CMK (cell line): ENCODE results near the gene SPAG16.
"Not testable (repeated sequence)": the region's sequence is repeated elsewhere in the genome, so short reads cannot be mapped to it uniquely, and the experiment has no call there.

ENCODE experiments used
- DNase-seq: peaks from one replicate; pipeline ENCODE4 v3.0.0-alpha.2; 2010; ENCODE audit warnings: low read depth

SPAG16 gene

GRCh38 chr2:213410687-213411086, 126.4 kb downstream of the SPAG16 start:
- not testable (repeated sequence) for DNase-seq

GRCh38 chr2:213411582-213412289, 127.5 kb downstream of the SPAG16 start:
- DNase-seq = no peak

- DNase-seq = no peak
Measured at GRCh38 chr2:213415093-213415492, 130.8 kb downstream of the SPAG16 start.

- no peak for DNase-seq
Measured at GRCh38 chr2:213416832-213417231, 132.6 kb downstream of the SPAG16 start.

GRCh38 chr2:213419980-213420379, 135.7 kb downstream of the SPAG16 start:
- DNase-seq = no peak

GRCh38 chr2:213420828-213421385, 136.6 kb downstream of the SPAG16 start:
- no peak for DNase-seq

GRCh38 chr2:213422211-213422610, 137.9 kb downstream of the SPAG16 start:
- no peak for DNase-seq

- DNase-seq = no peak
Measured at GRCh38 chr2:213425618-213426017, 141.4 kb downstream of the SPAG16 start.

- DNase-seq = no peak
Measured at GRCh38 chr2:213429516-213429915, 145.3 kb downstream of the SPAG16 start.

- DNase-seq = no peak
Measured at GRCh38 chr2:213443921-213444320, 159.7 kb downstream of the SPAG16 start.

GRCh38 chr2:213451542-213452239, 167.4 kb downstream of the SPAG16 start:
- no peak for DNase-seq

- no peak for DNase-seq
Measured at GRCh38 chr2:213455316-213456008, 171.2 kb downstream of the SPAG16 start.

- no peak for DNase-seq
Measured at GRCh38 chr2:213475433-213475832, 191.2 kb downstream of the SPAG16 start.

GRCh38 chr2:213476641-213477040, 192.4 kb downstream of the SPAG16 start:
- no peak for DNase-seq

GRCh38 chr2:213490087-213490486, 205.8 kb downstream of the SPAG16 start:
- no peak for DNase-seq

GRCh38 chr2:213491376-213491775, 207.1 kb downstream of the SPAG16 start:
- no peak for DNase-seq

- DNase-seq = no peak
Measured at GRCh38 chr2:213496226-213496625, 212.0 kb downstream of the SPAG16 start.

GRCh38 chr2:213500881-213501280, 216.6 kb downstream of the SPAG16 start:
- no peak for DNase-seq

- DNase-seq = no peak
Measured at GRCh38 chr2:213524164-213524563, 239.9 kb downstream of the SPAG16 start.

GRCh38 chr2:213537579-213537978, 253.3 kb downstream of the SPAG16 start:
- no peak for DNase-seq

GRCh38 chr2:213544940-213545339, 260.7 kb downstream of the SPAG16 start:
- no peak for DNase-seq

- DNase-seq = no peak
Measured at GRCh38 chr2:213545481-213545880, 261.2 kb downstream of the SPAG16 start.

GRCh38 chr2:213545964-213546475, 261.8 kb downstream of the SPAG16 start:
- no peak for DNase-seq
